ENCODE data around the gene COLEC12. TPM values are rescaled to one million over a fixed set of nuclear protein-coding genes. Genes with fewer than 3 reads are reported as not detected.

Gene COLEC12
- total RNA-seq, 3 donors from 2014 or later: 11.7 to 57.3 (median 14.7) TPM

- H3K4me3 ChIP-seq: no peak overlapping the region
- TF ChIP-seq CTCF (IDR thresholded peaks at IDR 0.05) (no peak), POLR2A (IDR thresholded peaks at IDR 0.05) (no peak), POLR2AphosphoS5 (IDR thresholded peaks at IDR 0.05) (peak in 2 of 3 donors; percentile 22 to 27)
- H3K27ac ChIP-seq: peak overlapping the region; percentile 45 to 57
- no peaks in the 10 kb centered on the region for H3K36me3 ChIP-seq
- intact Hi-C loops (cut with DNase I; ENCODE audit: low total_unique reads): no loop called here
- no peaks in the 10 kb centered on the region for H3K27me3 ChIP-seq
- H3K9me3 ChIP-seq: no peaks in the 10 kb centered on the region
- H3K4me1 ChIP-seq: peaks cover 3 to 4% of the 10 kb centered on the region in 2 donors
- no peak for DNase-seq (ENCODE audit: low spot score in 2 of 2)
Measured at GRCh38 chr18:374721-375168, 125.8 kb downstream of the COLEC12 start.

GRCh38 chr18:373780-374179 is 126.7 kb downstream of the COLEC12 start:
- no peak for DNase-seq (ENCODE audit: low spot score in 2 of 2)
- intact Hi-C loops (cut with DNase I; ENCODE audit: low total_unique reads): no loop called here
- peaks cover 3 to 4% of the 10 kb centered on the region in 2 donors for H3K4me1 ChIP-seq
- no peaks in the 10 kb centered on the region for H3K27me3 ChIP-seq
- no peaks in the 10 kb centered on the region for H3K36me3 ChIP-seq
- no peak overlapping the region for H3K27ac ChIP-seq
- no peak for TF ChIP-seq POLR2AphosphoS5 (IDR thresholded peaks at IDR 0.05)
- TF ChIP-seq POLR2A (IDR thresholded peaks at IDR 0.05): no peak
- TF ChIP-seq CTCF (IDR thresholded peaks at IDR 0.05): no peak
- H3K4me3 ChIP-seq: no peak overlapping the region
- H3K9me3 ChIP-seq: no peaks in the 10 kb centered on the region

GRCh38 chr18:371609-371982 is 128.9 kb downstream of the COLEC12 start:
- H3K4me3 ChIP-seq: peak overlapping the region in 1 of 3 donors; percentile 2
- no peaks in the 10 kb centered on the region for H3K9me3 ChIP-seq
- no peaks in the 10 kb centered on the region for H3K27me3 ChIP-seq
- peak in 1 of 2 donors; percentile 34 for DNase-seq (ENCODE audit: low spot score in 2 of 2)
- TF ChIP-seq POLR2AphosphoS5 (IDR thresholded peaks at IDR 0.05) (no peak), CTCF (IDR thresholded peaks at IDR 0.05) (no peak), POLR2A (IDR thresholded peaks at IDR 0.05) (no peak)
- intact Hi-C loops (cut with DNase I; ENCODE audit: low total_unique reads): no loop called here
- no peaks in the 10 kb centered on the region for H3K36me3 ChIP-seq
- H3K4me1 ChIP-seq: peaks cover 0 to 4% of the 10 kb centered on the region in 2 donors
- peak overlapping the region; percentile 51 to 76 for H3K27ac ChIP-seq

- Histone ChIP-seq H3K36me3 (no peaks in the 10 kb centered on the region), H3K4me1 (peaks cover 0 to 4% of the 10 kb centered on the region in 2 donors), H3K4me3 (peak overlapping the region in 1 of 3 donors; percentile 2), H3K27ac (peak overlapping the region; percentile 51 to 76), H3K27me3 (no peaks in the 10 kb centered on the region), H3K9me3 (no peaks in the 10 kb centered on the region)
- DNase-seq (ENCODE audit: low spot score in 2 of 2): no peak
- no peak for TF ChIP-seq POLR2A (IDR thresholded peaks at IDR 0.05)
- no peak for TF ChIP-seq POLR2AphosphoS5 (IDR thresholded peaks at IDR 0.05)
- no peak for TF ChIP-seq CTCF (IDR thresholded peaks at IDR 0.05)
- intact Hi-C loops (cut with DNase I; ENCODE audit: low total_unique reads): no loop called here
Measured at GRCh38 chr18:370751-371608, 129.5 kb downstream of the COLEC12 start.
